Calu3 (cell line): ENCODE data around the gene UBE2G2. TPM values are rescaled to one million over a fixed set of nuclear protein-coding genes. Genes with fewer than 3 reads are reported as not detected.
A peak's percentile ranks its signal among the peaks of the same experiment; 100 is the strongest.

Experiments
- BruUV-seq: library from RNA; stranded (reverse); fragments of 400-500 nt; replicated peaks from 2 replicates; lab custom pipeline; 2021; lab: Mats Ljungman, UMichigan
- CTCF ChIA-PET: fragments of 300-600 bp; sonication (Branson Sonifier 250); formaldehyde crosslinking; loops from one replicate; lab custom pipeline; 2022; ENCODE audit warnings: antibody characterized with exemption; lab: Charles Lee
- DNase-seq: peaks from one replicate; pipeline ENCODE4 v3.0.0; 2022
- H3K27ac Mint-ChIP-seq: one replicate; pipeline ENCODE4 v1.8.0; 2022; ENCODE audit warnings: mixed read lengths; ENCODE audit not compliant: unreplicated experiment
- H3K27me3 Mint-ChIP-seq: one replicate; pipeline ENCODE4 v1.8.0; 2022; ENCODE audit warnings: mixed read lengths; ENCODE audit not compliant: unreplicated experiment
- H3K36me3 Mint-ChIP-seq: one replicate; pipeline ENCODE4 v1.8.0; 2022; ENCODE audit warnings: mild to moderate bottlenecking, moderate library complexity, mixed read lengths; ENCODE audit not compliant: insufficient read depth, unreplicated experiment
- H3K4me1 Mint-ChIP-seq: one replicate; pipeline ENCODE4 v1.8.0; 2022; ENCODE audit warnings: mild to moderate bottlenecking, low read depth, mixed read lengths; ENCODE audit not compliant: unreplicated experiment
- H3K4me3 Mint-ChIP-seq: one replicate; pipeline ENCODE4 v1.8.0; 2022; ENCODE audit warnings: mild to moderate bottlenecking, low read depth, moderate library complexity, mixed read lengths; ENCODE audit not compliant: unreplicated experiment
- H3K9me3 Mint-ChIP-seq: one replicate; pipeline ENCODE4 v1.8.0; 2022; ENCODE audit warnings: low read depth, mixed read lengths; ENCODE audit not compliant: unreplicated experiment
- intact Hi-C: fragments of 100-400 bp; cut with micrococcal nuclease; formaldehyde crosslinking; loops from one replicate; pipeline ENCODE4 v1.10.0; 2022; ENCODE audit not compliant: unreplicated experiment
- total RNA-seq: library from RNA; stranded (reverse); gene quantifications from 2 replicates; pipeline ENCODE4 v1.2.3, GENCODE V29; 2022
- TF ChIP-seq, protein P1 (sequence below): fragments of 200-600 bp; IDR thresholded peaks from one replicate; pipeline ENCODE4 v1.8.0; 2022; ENCODE audit warnings: antibody characterized with exemption; ENCODE audit not compliant: unreplicated experiment

UBE2G2 gene
- total RNA-seq, 1 experiment from 2014 or later, result 61.7 TPM

DNA sequence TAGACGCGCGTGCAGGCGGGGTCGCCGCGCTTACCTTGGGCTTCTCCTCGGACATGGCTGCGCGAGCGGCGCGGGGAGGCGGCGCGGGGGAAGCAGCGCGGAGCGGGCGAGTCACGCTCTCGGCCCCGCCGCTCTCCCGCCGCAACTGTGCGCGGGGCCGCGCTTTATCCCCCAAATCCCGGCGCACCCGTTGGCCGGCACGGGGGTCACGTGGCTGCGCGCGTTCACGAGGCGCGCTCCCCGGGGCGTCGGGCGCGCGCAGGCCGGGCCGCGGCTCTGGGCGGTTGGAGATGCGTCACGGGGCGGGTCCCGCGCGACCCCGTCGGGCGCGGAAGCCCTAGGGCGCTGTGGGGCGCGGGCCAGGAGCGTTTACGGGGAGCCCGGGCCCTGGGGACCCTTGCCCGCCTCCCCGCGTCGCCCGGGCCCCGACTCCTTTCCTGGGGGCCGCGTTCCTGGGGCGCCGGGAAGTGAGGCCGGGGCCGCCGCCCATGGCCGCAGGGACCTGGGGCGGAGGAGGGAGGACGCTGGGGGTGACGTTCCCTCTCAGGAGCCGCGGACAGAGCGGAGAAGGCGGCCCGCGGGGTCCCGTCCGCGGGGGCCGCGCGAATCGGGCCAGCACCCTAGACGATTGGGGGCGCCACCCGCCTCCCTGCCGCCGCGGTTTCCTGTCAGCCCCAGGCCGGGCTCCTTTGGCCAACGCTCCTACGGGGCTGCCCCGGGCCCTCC is 16.5 kb upstream of the UBE2G2 start, which contains the start of gene SUMO3:
Gene SUMO3, minus strand, starts transcription at position 149 of the 726 bp plus-strand sequence. Its CDS starts 94 bp downstream, at position 55.
- Mint-ChIP-seq H3K9me3 (peaks cover 6% of the 10 kb centered on the region), H3K4me3 (peak within 1 kb of the TSS; percentile 81), H3K36me3 (peaks cover 10% of the 10 kb centered on the region), H3K4me1 (no peaks in the 10 kb centered on the region), H3K27me3 (peaks cover 4% of the 10 kb centered on the region), H3K27ac (no peak within 1 kb of the TSS)
- CTCF ChIA-PET, result no interaction called here
- BruUV-seq, result TSS peak; percentile 49
- DNase-seq, result peak; percentile 83
- TF ChIP-seq, protein P1, sequence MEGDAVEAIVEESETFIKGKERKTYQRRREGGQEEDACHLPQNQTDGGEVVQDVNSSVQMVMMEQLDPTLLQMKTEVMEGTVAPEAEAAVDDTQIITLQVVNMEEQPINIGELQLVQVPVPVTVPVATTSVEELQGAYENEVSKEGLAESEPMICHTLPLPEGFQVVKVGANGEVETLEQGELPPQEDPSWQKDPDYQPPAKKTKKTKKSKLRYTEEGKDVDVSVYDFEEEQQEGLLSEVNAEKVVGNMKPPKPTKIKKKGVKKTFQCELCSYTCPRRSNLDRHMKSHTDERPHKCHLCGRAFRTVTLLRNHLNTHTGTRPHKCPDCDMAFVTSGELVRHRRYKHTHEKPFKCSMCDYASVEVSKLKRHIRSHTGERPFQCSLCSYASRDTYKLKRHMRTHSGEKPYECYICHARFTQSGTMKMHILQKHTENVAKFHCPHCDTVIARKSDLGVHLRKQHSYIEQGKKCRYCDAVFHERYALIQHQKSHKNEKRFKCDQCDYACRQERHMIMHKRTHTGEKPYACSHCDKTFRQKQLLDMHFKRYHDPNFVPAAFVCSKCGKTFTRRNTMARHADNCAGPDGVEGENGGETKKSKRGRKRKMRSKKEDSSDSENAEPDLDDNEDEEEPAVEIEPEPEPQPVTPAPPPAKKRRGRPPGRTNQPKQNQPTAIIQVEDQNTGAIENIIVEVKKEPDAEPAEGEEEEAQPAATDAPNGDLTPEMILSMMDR, result no peak
- intact Hi-C loops, result no loop called here

DNA sequence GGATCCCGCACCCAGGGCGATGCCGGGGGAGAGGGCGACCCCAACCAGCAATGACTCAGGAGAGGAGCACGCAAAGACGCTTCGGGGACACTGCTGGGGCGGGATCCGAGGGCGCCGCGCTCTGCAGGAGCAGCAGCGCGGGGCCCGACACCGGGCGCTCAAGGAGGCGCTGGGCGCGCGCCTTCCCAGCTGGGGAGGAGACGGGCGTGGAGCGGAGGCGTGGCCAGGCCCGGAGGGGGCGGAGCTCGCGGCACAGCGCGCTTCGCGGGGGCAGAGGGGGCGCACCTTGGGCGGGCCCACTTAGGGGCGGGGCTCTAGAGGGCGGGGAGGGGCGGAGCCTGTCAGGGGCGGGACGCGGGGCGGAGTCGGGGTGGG is 15.9 kb upstream of the UBE2G2 start:
- TF ChIP-seq, protein P1, result no peak
- DNase-seq, result peak; percentile 89
- intact Hi-C loops, result no loop called here
- peaks cover 6% of the 10 kb centered on the region for H3K9me3 Mint-ChIP-seq
- no peak overlapping the region for H3K27ac Mint-ChIP-seq
- BruUV-seq, result no TSS peak
- CTCF ChIA-PET, result no interaction called here
- H3K4me1 Mint-ChIP-seq, result no peaks in the 10 kb centered on the region
- no peaks in the 10 kb centered on the region for H3K27me3 Mint-ChIP-seq
- H3K4me3 Mint-ChIP-seq, result peak overlapping the region; percentile 81
- H3K36me3 Mint-ChIP-seq, result peaks cover 10% of the 10 kb centered on the region

DNA sequence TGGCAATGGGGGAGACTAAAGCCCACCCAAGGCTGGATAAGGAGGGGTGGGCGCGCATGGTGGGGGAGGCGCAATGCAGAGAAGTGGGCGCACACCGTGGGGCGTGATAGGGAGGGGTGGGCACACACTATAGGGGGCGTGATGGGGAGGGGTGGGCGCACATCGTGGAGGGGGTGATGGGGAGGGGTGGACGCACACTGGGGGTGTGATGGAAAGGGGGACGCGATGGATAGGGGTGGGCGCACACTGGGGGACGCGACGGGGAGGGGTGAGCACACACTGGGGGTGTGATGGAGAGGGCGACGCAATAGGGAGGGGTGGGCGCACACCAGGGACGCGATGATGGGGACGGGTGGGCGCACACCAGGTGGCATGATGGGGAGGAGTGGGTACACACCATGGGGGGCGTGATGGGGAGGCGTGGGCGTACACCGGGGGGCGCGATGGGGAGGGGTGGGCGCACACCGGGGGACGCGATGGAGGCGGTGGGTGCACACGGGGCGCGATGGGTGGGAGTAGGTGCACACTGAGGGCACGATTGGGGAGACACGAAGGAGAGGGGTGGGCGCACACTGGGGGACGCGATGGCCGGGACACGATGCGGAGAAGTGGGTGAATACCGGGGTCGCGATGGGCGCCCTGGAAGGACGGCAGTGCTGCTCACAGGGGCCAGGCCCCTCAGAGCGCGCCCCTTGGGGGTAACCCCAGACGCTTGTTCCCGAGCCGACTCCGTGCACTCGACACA is 15.3 kb upstream of the UBE2G2 start:
- peaks cover 10% of the 10 kb centered on the region for H3K36me3 Mint-ChIP-seq
- H3K4me1 Mint-ChIP-seq, result no peaks in the 10 kb centered on the region
- CTCF ChIA-PET, result no interaction called here
- H3K9me3 Mint-ChIP-seq, result peaks cover 3% of the 10 kb centered on the region
- DNase-seq, result no peak
- TF ChIP-seq, protein P1, result no peak
- H3K27me3 Mint-ChIP-seq, result no peaks in the 10 kb centered on the region
- intact Hi-C loops, result no loop called here
- H3K4me3 Mint-ChIP-seq, result peak overlapping the region; percentile 81
- BruUV-seq, result no TSS peak
- no peak overlapping the region for H3K27ac Mint-ChIP-seq

DNA sequence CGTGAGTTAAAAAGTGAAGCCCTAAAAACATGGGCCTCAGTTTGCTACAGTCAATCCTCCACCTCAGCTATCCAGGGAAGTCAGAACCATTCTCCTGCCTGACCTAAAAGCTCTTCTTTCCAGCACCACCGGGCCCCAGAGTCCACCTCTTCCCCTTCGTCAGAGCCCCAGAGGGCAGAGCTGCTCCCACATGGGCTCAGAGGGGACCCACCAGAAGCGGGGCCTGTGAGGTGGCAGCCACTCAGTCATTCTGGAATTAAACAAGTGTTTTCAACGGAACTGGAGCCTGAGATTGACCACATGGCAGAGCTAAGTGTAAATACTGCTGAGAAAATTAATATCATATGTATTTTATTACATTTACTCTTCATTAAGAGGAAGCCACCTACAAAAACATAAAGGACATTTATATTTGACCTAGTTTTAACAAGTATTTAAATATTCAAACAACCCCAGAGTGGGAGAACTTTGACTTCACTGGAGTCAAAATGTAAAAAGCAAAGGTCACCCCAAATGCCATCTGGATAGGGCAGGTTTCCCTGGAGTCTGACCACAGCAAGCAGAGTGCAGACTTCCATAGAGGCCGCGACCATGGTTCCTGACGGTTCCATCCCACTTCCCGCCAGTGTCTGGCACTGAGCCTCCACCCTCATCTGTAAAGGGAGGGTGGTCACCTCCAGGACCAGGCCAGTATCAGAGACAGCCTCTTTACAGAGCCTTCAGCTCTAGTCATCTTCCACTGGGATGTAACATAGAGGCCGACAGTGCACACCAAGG is 14.4 kb upstream of the UBE2G2 start:
- intact Hi-C loops, result no loop called here
- BruUV-seq, result TSS peak; percentile 32
- Mint-ChIP-seq H3K36me3 (peaks cover 10% of the 10 kb centered on the region), H3K27ac (no peak overlapping the region), H3K27me3 (no peaks in the 10 kb centered on the region), H3K9me3 (peaks cover 3% of the 10 kb centered on the region), H3K4me1 (no peaks in the 10 kb centered on the region), H3K4me3 (peak overlapping the region; percentile 81)
- CTCF ChIA-PET, result no interaction called here
- no peak for DNase-seq
- TF ChIP-seq, protein P1, result no peak
